ENCODE results near the gene KRT77.

KRT77 gene

GRCh38 chr12:52691076-52691840 lies 12.1 kb downstream of the KRT77 start:
- peak; percentile 14 for DNase-seq

- DNase-seq = no peak
Observed at GRCh38 chr12:52690351-52691075, 12.8 kb downstream of the KRT77 start.

GRCh38 chr12:52689936-52690335 lies 13.4 kb downstream of the KRT77 start:
- DNase-seq = no peak

- no peak for DNase-seq
Observed at GRCh38 chr12:52689239-52689638, 14.1 kb downstream of the KRT77 start.

- DNase-seq = no peak
Observed at GRCh38 chr12:52688481-52688880, 14.8 kb downstream of the KRT77 start.

GRCh38 chr12:52687497-52688385 lies 15.6 kb downstream of the KRT77 start:
- peak; percentile 71 for DNase-seq

GRCh38 chr12:52686756-52687487 lies 16.4 kb downstream of the KRT77 start:
- DNase-seq = no peak

- DNase-seq = no peak
Observed at GRCh38 chr12:52686063-52686462, 17.3 kb downstream of the KRT77 start.

GRCh38 chr12:52685406-52685890 lies 17.9 kb downstream of the KRT77 start:
- DNase-seq = no peak

GRCh38 chr12:52684431-52684830 lies 18.9 kb downstream of the KRT77 start:
- DNase-seq = no peak

- DNase-seq = no peak
Observed at GRCh38 chr12:52683575-52684300, 19.6 kb downstream of the KRT77 start.

GRCh38 chr12:52682938-52683574 lies 20.3 kb downstream of the KRT77 start:
- DNase-seq = no peak

- DNase-seq = no peak
Observed at GRCh38 chr12:52682381-52682660, 21.0 kb downstream of the KRT77 start.

- no peak for DNase-seq
Observed at GRCh38 chr12:52681526-52682380, 21.6 kb downstream of the KRT77 start.

GRCh38 chr12:52680363-52680762 lies 23.0 kb downstream of the KRT77 start, which contains the start of gene KRT1:
KRT1 (minus strand) TSS chr12:52680407; CDS start chr12:52680348, 59 bp downstream.
- peak; percentile 21 for DNase-seq

- no peak for DNase-seq
Observed at GRCh38 chr12:52679875-52680274, 23.4 kb downstream of the KRT77 start.

GRCh38 chr12:52677671-52678070 lies 25.7 kb downstream of the KRT77 start:
- no peak for DNase-seq

GRCh38 chr12:52677126-52677525 lies 26.2 kb downstream of the KRT77 start:
- DNase-seq = no peak

- DNase-seq = no peak
Observed at GRCh38 chr12:52676163-52676562, 27.2 kb downstream of the KRT77 start.

- DNase-seq = no peak
Observed at GRCh38 chr12:52675301-52675701, 28.0 kb downstream of the KRT77 start.

GRCh38 chr12:52674433-52674775 lies 28.9 kb downstream of the KRT77 start:
- DNase-seq = no peak
